Astrocyte (in vitro differentiated cells and primary cell): Measurements from ENCODE around the gene HEXB. TPM values are rescaled to one million over a fixed set of nuclear protein-coding genes. Genes with fewer than 3 reads are reported as not detected.

Source experiments
- DNase-seq: peaks from one replicate; pipeline ENCODE4 v3.0.0-alpha.2; 2010; ENCODE audit warnings: low read depth
- FAIRE-seq: peaks from 2 replicates; lab custom pipeline; 2011; peaks lifted over from hg19 to GRCh38; lab: Jason Lieb, UNC
- H2AFZ ChIP-seq: 2 replicates; pipeline ENCODE4 v1.6.0; 2012; ENCODE audit warnings: low read depth, low read length, inconsistent platforms
- H3K27ac ChIP-seq: 2 replicates; pipeline ENCODE4 v1.5.1; 2011; ENCODE audit warnings: low read depth, low read length, inconsistent platforms
- H3K27me3 ChIP-seq: 2 replicates; pipeline ENCODE4 v1.6.0; 2011; ENCODE audit warnings: low read length, inconsistent platforms; ENCODE audit not compliant: insufficient read depth
- H3K36me3 ChIP-seq: 2 replicates; pipeline ENCODE4 v1.5.1; 2011; ENCODE audit warnings: low read length, inconsistent platforms; ENCODE audit not compliant: insufficient read depth
- H3K4me1 ChIP-seq: 2 replicates; pipeline ENCODE4 v1.5.1; 2011; ENCODE audit warnings: low read length, inconsistent platforms; ENCODE audit not compliant: insufficient read depth
- H3K4me2 ChIP-seq: 2 replicates; pipeline ENCODE4 v1.6.0; 2012; ENCODE audit warnings: low read length, inconsistent platforms
- H3K4me3 ChIP-seq: 2 replicates; pipeline ENCODE4 v1.5.1; 2011; ENCODE audit warnings: low read depth, mild to moderate bottlenecking, low read length, inconsistent platforms; ENCODE audit not compliant: insufficient read depth
- H3K79me2 ChIP-seq: 2 replicates; pipeline ENCODE4 v1.6.0; 2012; ENCODE audit warnings: mild to moderate bottlenecking, low read length, inconsistent platforms; ENCODE audit not compliant: insufficient read depth
- H3K9ac ChIP-seq: 2 replicates; pipeline ENCODE4 v1.6.0; 2012; ENCODE audit warnings: mild to moderate bottlenecking, low read length, inconsistent platforms
- H3K9me3 ChIP-seq: 2 replicates; pipeline ENCODE4 v1.5.1; 2012; ENCODE audit warnings: low read depth, mild to moderate bottlenecking, low read length, inconsistent platforms; ENCODE audit not compliant: insufficient read depth
- H4K20me1 ChIP-seq: 2 replicates; pipeline ENCODE4 v1.6.0; 2012; ENCODE audit warnings: low read length, inconsistent platforms; ENCODE audit not compliant: insufficient read depth
- H3K27ac Mint-ChIP-seq: one replicate; pipeline ENCODE4 v1.8.0; 2021; ENCODE audit warnings: mild to moderate bottlenecking, mixed read lengths; ENCODE audit not compliant: unreplicated experiment
- H3K27me3 Mint-ChIP-seq: one replicate; pipeline ENCODE4 v1.8.0; 2021; ENCODE audit warnings: low read depth, mixed read lengths; ENCODE audit not compliant: unreplicated experiment
- H3K36me3 Mint-ChIP-seq: one replicate; pipeline ENCODE4 v1.8.0; 2021; ENCODE audit warnings: low read depth, mixed read lengths; ENCODE audit not compliant: unreplicated experiment
- H3K4me1 Mint-ChIP-seq: one replicate; pipeline ENCODE4 v1.8.0; 2021; ENCODE audit warnings: low read depth, mixed read lengths; ENCODE audit not compliant: unreplicated experiment
- H3K4me3 Mint-ChIP-seq: one replicate; pipeline ENCODE4 v1.8.0; 2021; ENCODE audit warnings: mild to moderate bottlenecking, moderate library complexity, mixed read lengths; ENCODE audit not compliant: unreplicated experiment
- H3K9me3 Mint-ChIP-seq: one replicate; pipeline ENCODE4 v1.8.0; 2021; ENCODE audit warnings: mild to moderate bottlenecking, mixed read lengths; ENCODE audit not compliant: unreplicated experiment
- EZH2 ChIP-seq: IDR thresholded peaks from 2 replicates; pipeline ENCODE4 v1.6.1; 2012; ENCODE audit warnings: mild to moderate bottlenecking, low read length, inconsistent platforms; ENCODE audit not compliant: insufficient read depth
- total RNA-seq: library from RNA; stranded (reverse); gene quantifications from 2 replicates; pipeline ENCODE4 v1.2.1, GENCODE V29; 2021
- TF ChIP-seq, protein P1 (sequence below): IDR thresholded peaks from 2 replicates; pipeline ENCODE4 v1.5.1; 2011; ENCODE audit warnings: low read depth, mild to moderate bottlenecking, inconsistent platforms, low read length, moderate library complexity; ENCODE audit not compliant: insufficient read depth

HEXB gene
- total RNA-seq, 1 donor from 2014 or later = 96.3 TPM

GRCh38 chr5:74667396-74667795, 17.6 kb upstream of the HEXB start:
- Histone ChIP-seq H3K27ac (no peak overlapping the region), H4K20me1 (no peaks in the 10 kb centered on the region), H3K4me1 (peaks cover 4% of the 10 kb centered on the region), H3K36me3 (no peaks in the 10 kb centered on the region), H3K4me2 (no peak overlapping the region), H3K9me3 (no peaks in the 10 kb centered on the region), H3K79me2 (no peaks in the 10 kb centered on the region), H3K4me3 (no peak overlapping the region), H3K27me3 (no peaks in the 10 kb centered on the region), H3K9ac (no peak overlapping the region), H2AFZ (no peak overlapping the region)
- H3K4me3 Mint-ChIP-seq = no peak overlapping the region
- H3K27me3 Mint-ChIP-seq = peaks cover 8% of the 10 kb centered on the region
- no peaks in the 10 kb centered on the region for H3K36me3 Mint-ChIP-seq
- peaks cover 13% of the 10 kb centered on the region for H3K4me1 Mint-ChIP-seq
- peak overlapping the region; percentile 63 for H3K27ac Mint-ChIP-seq
- TF ChIP-seq, protein P1, sequence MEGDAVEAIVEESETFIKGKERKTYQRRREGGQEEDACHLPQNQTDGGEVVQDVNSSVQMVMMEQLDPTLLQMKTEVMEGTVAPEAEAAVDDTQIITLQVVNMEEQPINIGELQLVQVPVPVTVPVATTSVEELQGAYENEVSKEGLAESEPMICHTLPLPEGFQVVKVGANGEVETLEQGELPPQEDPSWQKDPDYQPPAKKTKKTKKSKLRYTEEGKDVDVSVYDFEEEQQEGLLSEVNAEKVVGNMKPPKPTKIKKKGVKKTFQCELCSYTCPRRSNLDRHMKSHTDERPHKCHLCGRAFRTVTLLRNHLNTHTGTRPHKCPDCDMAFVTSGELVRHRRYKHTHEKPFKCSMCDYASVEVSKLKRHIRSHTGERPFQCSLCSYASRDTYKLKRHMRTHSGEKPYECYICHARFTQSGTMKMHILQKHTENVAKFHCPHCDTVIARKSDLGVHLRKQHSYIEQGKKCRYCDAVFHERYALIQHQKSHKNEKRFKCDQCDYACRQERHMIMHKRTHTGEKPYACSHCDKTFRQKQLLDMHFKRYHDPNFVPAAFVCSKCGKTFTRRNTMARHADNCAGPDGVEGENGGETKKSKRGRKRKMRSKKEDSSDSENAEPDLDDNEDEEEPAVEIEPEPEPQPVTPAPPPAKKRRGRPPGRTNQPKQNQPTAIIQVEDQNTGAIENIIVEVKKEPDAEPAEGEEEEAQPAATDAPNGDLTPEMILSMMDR = no peak
- TF ChIP-seq EZH2 = no peak
- no peaks in the 10 kb centered on the region for H3K9me3 Mint-ChIP-seq
- FAIRE-seq (no peak), DNase-seq (peak; percentile 75)

GRCh38 chr5:74669821-74670220, 15.2 kb upstream of the HEXB start:
- Mint-ChIP-seq H3K27me3 (peaks cover 11% of the 10 kb centered on the region), H3K4me1 (peaks cover 8% of the 10 kb centered on the region), H3K27ac (no peak overlapping the region), H3K4me3 (no peak overlapping the region), H3K9me3 (no peaks in the 10 kb centered on the region), H3K36me3 (no peaks in the 10 kb centered on the region)
- H3K4me2 ChIP-seq = no peak overlapping the region
- DNase-seq (no peak), FAIRE-seq (no peak)
- H3K27me3 ChIP-seq = no peaks in the 10 kb centered on the region
- H3K4me3 ChIP-seq = no peak overlapping the region
- no peaks in the 10 kb centered on the region for H4K20me1 ChIP-seq
- H2AFZ ChIP-seq = no peak overlapping the region
- no peaks in the 10 kb centered on the region for H3K9me3 ChIP-seq
- H3K9ac ChIP-seq = no peak overlapping the region
- peaks cover 4% of the 10 kb centered on the region for H3K4me1 ChIP-seq
- no peaks in the 10 kb centered on the region for H3K36me3 ChIP-seq
- H3K27ac ChIP-seq = no peak overlapping the region
- no peaks in the 10 kb centered on the region for H3K79me2 ChIP-seq
- no peak for TF ChIP-seq EZH2
- TF ChIP-seq, protein P1 = no peak

DNA sequence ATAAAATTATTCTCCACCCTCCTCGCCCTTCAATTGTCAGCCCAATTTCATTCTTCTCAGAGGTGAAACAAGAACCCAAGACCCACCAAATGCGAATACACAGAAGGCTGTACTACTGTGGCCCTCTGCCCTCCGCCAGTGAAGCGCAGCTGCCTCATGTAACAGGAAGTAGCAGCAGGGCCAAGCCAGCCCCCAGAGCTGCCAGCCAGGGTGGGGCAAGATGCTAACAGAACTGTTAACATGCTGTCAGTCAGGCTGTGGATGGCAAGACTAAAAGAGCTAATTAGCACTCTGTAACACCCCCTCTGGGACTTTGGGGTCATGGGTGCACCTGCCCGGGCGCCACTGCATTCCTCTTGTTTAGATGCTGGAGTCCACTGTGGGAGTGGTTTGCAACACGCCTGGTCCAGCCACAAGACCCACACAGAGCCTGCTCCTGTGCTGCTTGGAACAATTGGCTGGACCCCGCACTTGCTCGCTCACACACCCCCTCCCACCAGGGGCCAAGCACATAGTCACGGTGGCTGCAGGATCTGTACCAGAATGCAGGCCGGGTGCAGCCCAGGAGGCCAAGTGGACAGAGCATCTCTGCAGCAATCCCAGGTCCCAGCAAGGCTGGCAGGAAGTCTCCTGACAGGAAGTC, 14.5 kb upstream of the HEXB start:
- no peaks in the 10 kb centered on the region for H4K20me1 ChIP-seq
- no peak overlapping the region for H3K9ac ChIP-seq
- H3K4me1 ChIP-seq = peaks cover 4% of the 10 kb centered on the region
- no peaks in the 10 kb centered on the region for H3K36me3 ChIP-seq
- no peaks in the 10 kb centered on the region for H3K9me3 Mint-ChIP-seq
- H3K4me2 ChIP-seq = no peak overlapping the region
- H3K27me3 ChIP-seq = no peaks in the 10 kb centered on the region
- peaks cover 11% of the 10 kb centered on the region for H3K27me3 Mint-ChIP-seq
- FAIRE-seq = no peak
- H3K79me2 ChIP-seq = no peaks in the 10 kb centered on the region
- H3K4me3 ChIP-seq = no peak overlapping the region
- DNase-seq = no peak
- no peak overlapping the region for H3K4me3 Mint-ChIP-seq
- no peak for TF ChIP-seq EZH2
- TF ChIP-seq, protein P1 = no peak
- H3K4me1 Mint-ChIP-seq = peaks cover 8% of the 10 kb centered on the region
- no peaks in the 10 kb centered on the region for H3K9me3 ChIP-seq
- no peak overlapping the region for H3K27ac ChIP-seq
- no peaks in the 10 kb centered on the region for H3K36me3 Mint-ChIP-seq
- H3K27ac Mint-ChIP-seq = no peak overlapping the region
- H2AFZ ChIP-seq = no peak overlapping the region
